Ramos (cell line): ENCODE results near the gene POLR2C.
"Not testable (repeated sequence)": the region's sequence is repeated elsewhere in the genome, so short reads cannot be mapped to it uniquely, and the experiment has no call there.

Source experiments
- in situ Hi-C: fragments of 300-500 bp; cut with MboI; formaldehyde crosslinking; loops from one replicate; pipeline ENCODE4 v1.14.3; 2022; ENCODE audit warnings: low sequenced_read_pairs; ENCODE audit not compliant: unreplicated experiment

POLR2C gene

GRCh38 chr16:57498031-57498430 is 35.6 kb downstream of the POLR2C start:
- in situ Hi-C loops, result no loop called here

GRCh38 chr16:57499941-57500340 is 37.5 kb downstream of the POLR2C start:
- in situ Hi-C loops, result not testable (repeated sequence)

- in situ Hi-C loops, result no loop called here
These were observed 38.2 kb downstream of the POLR2C start for GRCh38 chr16:57500578-57501111.

- in situ Hi-C loops, result no loop called here
These were observed 39.0 kb downstream of the POLR2C start for GRCh38 chr16:57501492-57501891.

GRCh38 chr16:57502048-57502775 is 39.7 kb downstream of the POLR2C start:
- in situ Hi-C loops, result no loop called here

GRCh38 chr16:57503366-57503765 is 40.9 kb downstream of the POLR2C start:
- in situ Hi-C loops, result no loop called here

GRCh38 chr16:57504001-57504400 is 41.5 kb downstream of the POLR2C start:
- in situ Hi-C loops, result no loop called here

- in situ Hi-C loops, result no loop called here
These were observed 42.0 kb downstream of the POLR2C start for GRCh38 chr16:57504491-57504890.

GRCh38 chr16:57505169-57505568 is 42.7 kb downstream of the POLR2C start:
- in situ Hi-C loops, result no loop called here

- in situ Hi-C loops, result no loop called here
These were observed 44.9 kb downstream of the POLR2C start for GRCh38 chr16:57507136-57508034.

- in situ Hi-C loops, result no loop called here
These were observed 45.6 kb downstream of the POLR2C start for GRCh38 chr16:57508035-57508425.

- in situ Hi-C loops, result no loop called here
These were observed 46.9 kb downstream of the POLR2C start for GRCh38 chr16:57509231-57509923.

- in situ Hi-C loops, result no loop called here
These were observed 47.8 kb downstream of the POLR2C start for GRCh38 chr16:57510016-57510871.

- in situ Hi-C loops, result no loop called here
These were observed 50.0 kb downstream of the POLR2C start for GRCh38 chr16:57512296-57513001.

- in situ Hi-C loops, result no loop called here
These were observed 51.1 kb downstream of the POLR2C start for GRCh38 chr16:57513371-57514102.

GRCh38 chr16:57514371-57514770 is 51.9 kb downstream of the POLR2C start:
- in situ Hi-C loops, result no loop called here

- in situ Hi-C loops, result loop anchor here (5.0 kb wide), 2 partner anchors 93 to 213 kb away; no protein-coding TSS in a partner anchor
These were observed 52.5 kb downstream of the POLR2C start for GRCh38 chr16:57514791-57515600.
